PC-9 (cell line): ENCODE measurements around the gene ELMO3.

Source experiments
- EZH2 ChIP-seq: fragments of 200-600 bp; sonication (generic); IDR thresholded peaks from 2 replicates; pipeline ENCODE4 v1.8.0; 2017; ENCODE audit warnings: antibody characterized with exemption, low read depth
- TF ChIP-seq, protein P1 (sequence below): fragments of 200-600 bp; sonication (generic); conservative IDR thresholded peaks from 2 replicates; pipeline ENCODE4 v1.6.1; 2017; ENCODE audit warnings: mixed run types, antibody characterized with exemption, mild to moderate bottlenecking, moderate library complexity

DNA sequence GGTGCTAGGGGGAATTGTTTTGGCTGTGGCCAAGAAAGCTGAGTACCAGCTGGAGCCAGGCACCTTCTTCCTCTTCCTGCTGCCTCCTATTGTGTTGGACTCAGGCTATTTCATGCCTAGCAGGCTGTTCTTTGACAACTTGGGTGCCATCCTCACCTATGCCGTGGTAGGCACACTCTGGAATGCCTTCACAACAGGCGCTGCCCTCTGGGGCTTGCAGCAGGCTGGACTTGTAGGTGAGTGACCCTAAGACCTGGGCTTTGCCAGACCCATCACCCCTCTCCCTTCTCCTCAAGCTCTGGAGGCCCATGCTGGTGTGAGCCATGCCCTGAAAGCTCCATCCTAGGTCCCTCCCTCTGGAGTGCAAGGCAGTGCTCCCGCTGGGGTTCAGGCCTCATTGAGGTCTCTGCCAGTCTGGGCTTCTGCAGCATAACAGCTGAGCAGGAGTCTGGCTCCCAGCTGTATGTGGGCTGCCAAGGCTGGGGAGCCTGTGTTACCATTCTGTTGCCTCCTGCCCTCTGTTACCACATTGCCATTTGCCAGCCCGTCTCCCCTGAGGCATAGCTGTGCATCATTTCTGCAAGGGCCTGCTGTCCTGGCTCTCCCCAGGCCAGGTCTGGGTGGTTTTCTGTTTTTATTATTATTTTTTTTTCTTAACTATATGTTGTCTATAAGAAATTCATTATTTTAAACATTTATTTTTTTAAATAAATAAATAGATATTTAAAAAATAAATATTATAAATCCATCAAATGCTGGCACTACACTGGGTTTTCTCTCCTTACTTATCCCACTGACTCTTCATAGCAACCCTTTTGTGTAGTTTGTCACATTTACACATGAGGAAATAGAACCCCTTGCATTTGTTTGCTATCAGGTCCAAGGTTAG is 53.9 kb downstream of the ELMO3 start:
- TF ChIP-seq, protein P1, sequence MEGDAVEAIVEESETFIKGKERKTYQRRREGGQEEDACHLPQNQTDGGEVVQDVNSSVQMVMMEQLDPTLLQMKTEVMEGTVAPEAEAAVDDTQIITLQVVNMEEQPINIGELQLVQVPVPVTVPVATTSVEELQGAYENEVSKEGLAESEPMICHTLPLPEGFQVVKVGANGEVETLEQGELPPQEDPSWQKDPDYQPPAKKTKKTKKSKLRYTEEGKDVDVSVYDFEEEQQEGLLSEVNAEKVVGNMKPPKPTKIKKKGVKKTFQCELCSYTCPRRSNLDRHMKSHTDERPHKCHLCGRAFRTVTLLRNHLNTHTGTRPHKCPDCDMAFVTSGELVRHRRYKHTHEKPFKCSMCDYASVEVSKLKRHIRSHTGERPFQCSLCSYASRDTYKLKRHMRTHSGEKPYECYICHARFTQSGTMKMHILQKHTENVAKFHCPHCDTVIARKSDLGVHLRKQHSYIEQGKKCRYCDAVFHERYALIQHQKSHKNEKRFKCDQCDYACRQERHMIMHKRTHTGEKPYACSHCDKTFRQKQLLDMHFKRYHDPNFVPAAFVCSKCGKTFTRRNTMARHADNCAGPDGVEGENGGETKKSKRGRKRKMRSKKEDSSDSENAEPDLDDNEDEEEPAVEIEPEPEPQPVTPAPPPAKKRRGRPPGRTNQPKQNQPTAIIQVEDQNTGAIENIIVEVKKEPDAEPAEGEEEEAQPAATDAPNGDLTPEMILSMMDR, result no peak
- no peak for TF ChIP-seq EZH2
